Measurements from ENCODE around the gene ERFE.
"Not testable (repeated sequence)": the region's sequence is repeated elsewhere in the genome, so short reads cannot be mapped to it uniquely, and the experiment has no call there.

ERFE gene

DNA sequence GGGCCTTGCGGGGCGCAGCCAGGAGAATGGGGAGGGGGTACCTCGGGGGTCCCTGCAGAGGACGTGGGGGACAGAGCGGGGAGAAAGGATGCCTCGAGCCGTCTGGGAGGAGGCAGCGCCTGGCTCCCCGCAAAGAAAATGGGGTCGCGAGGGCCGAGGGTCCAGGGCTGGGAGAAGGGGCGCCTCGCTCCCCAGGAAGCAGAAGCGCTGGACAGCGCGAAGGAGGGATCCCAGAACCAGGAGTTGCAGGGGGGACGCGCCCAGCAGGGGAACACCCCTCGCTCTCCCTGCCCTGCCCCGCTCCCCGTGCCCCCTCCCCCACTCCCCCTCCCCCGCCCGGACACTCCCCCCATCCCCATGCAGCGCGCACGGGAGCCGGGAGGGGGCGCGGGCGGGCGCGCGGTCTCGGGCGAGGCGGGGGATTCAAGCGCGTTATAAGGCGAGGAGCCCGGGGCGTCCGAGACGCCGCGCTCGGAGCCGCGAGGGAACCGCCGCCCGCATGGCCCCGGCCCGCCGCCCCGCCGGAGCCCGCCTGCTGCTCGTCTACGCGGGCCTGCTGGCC lies at the start of gene ERFE:
Gene ERFE (plus strand): TSS at position 462 of the 562 bp plus-strand sequence. CDS start 38 bp downstream, at position 500.
- no peak for DNase-seq (ENCODE audit: low spot score)
- TF ChIP-seq CTCF (IDR thresholded peaks at IDR 0.05) = peak; percentile 46
- peak within 1 kb of the TSS; percentile 65 for H3K4me3 ChIP-seq
- no peak within 1 kb of the TSS for H3K27ac ChIP-seq

DNA sequence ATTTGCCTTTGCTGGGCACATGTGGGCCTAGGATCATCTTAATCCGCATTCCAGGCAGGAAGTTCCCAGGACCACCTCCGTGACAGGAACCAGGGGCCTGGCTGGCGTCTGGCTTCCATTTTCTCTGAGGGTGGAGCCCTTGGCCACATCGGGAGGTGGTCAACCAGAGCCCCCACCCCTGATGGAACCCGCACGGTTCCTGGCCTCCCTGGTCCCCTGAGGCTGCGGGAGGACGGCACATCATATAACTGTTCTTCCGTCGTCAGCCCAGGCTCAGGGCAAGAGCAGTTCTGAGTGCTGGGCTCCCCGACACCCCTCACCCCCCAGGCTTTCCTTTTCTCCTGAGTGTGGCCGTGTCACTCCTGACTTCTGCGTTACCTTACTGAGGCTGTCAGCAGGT lies 45.2 kb upstream of the ERFE start:
- Histone ChIP-seq H3K4me3 (no peak overlapping the region), H3K27ac (no peak overlapping the region)
- TF ChIP-seq CTCF (IDR thresholded peaks at IDR 0.05) = no peak
- DNase-seq (ENCODE audit: low spot score) = no peak

DNA sequence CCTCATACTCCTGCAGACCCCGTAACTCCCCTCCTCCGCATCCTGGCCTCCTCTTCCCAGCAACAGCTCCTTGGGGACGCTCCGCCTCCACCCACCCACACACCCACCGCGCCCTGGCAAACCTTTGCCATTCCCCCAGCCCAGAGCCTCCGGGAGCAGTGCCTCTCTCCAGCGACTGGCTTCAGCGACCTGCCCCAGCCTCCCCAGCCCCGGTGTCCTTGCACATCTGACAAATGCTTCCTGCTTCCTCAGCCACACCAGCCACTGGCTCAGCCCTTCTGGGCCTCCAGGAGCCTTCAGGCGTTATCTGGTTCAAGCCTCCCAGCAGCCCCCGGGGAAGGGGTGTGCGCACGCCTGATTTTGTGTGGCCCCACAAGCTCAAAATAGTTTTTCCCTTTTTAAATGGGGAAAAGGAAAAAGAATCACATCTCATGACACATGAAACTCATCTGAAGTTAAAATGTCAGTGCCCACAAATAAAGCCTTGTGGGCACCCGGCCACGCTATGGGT lies 44.4 kb upstream of the ERFE start:
- TF ChIP-seq CTCF (IDR thresholded peaks at IDR 0.05) = no peak
- Histone ChIP-seq H3K4me3 (no peak overlapping the region), H3K27ac (no peak overlapping the region)
- DNase-seq (ENCODE audit: low spot score) = no peak

GRCh38 chr2:238114851-238115660 lies 43.7 kb upstream of the ERFE start:
- no peak for TF ChIP-seq CTCF (IDR thresholded peaks at IDR 0.05)
- DNase-seq (ENCODE audit: low spot score) = no peak
- Histone ChIP-seq H3K27ac (no peak overlapping the region), H3K4me3 (no peak overlapping the region)

DNA sequence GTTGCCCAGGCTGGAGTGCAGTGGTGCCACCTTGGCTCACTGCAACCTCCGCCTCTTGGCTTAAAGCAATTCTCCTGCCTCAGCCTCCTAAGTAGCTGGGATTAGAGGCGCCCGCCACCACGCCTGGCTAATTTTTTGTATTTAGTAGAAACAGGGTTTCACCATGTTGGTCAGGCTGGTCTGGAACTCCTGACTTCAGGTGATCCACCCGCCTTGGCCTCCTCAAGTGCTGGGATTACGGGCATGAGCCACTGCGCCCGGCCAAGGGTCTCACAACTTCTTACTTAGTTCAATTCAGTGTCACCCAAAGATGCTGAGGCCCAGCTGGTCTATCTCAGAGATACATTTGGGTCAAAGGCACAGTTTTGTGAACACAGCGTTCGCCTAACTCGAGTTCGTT lies 43.1 kb upstream of the ERFE start:
- not testable (repeated sequence) for H3K27ac ChIP-seq; DNase-seq (ENCODE audit: low spot score); H3K4me3 ChIP-seq

- Histone ChIP-seq H3K27ac (no peak overlapping the region), H3K4me3 (no peak overlapping the region)
- no peak for DNase-seq (ENCODE audit: low spot score)
- TF ChIP-seq CTCF (IDR thresholded peaks at IDR 0.05) = no peak
These were observed 42.2 kb upstream of the ERFE start for GRCh38 chr2:238116298-238117198.
